Fibroblast of the aortic adventitia (primary cell): ENCODE data around the gene SLC52A3. TPM values are rescaled to one million over a fixed set of nuclear protein-coding genes. Genes with fewer than 3 reads are reported as not detected.

ENCODE experiments used
- DNase-seq: peaks from one replicate; pipeline ENCODE4 v3.0.0-alpha.2; 2010; ENCODE audit warnings: low read depth
- H3K4me3 ChIP-seq: 2 replicates; pipeline ENCODE4 v1.5.1; 2011; ENCODE audit warnings: low read depth, mild to moderate bottlenecking, control low read depth, low read length, moderate library complexity
- CTCF ChIP-seq: IDR thresholded peaks from 2 replicates; pipeline ENCODE4 v1.5.1; 2011; ENCODE audit warnings: mild to moderate bottlenecking, low read length, control low read depth, inconsistent platforms; ENCODE audit not compliant: insufficient read depth
- total RNA-seq: library from RNA; depleted of rRNA; stranded (reverse); fragments of >200 nt; gene quantifications from 2 replicates; pipeline ENCODE4 v1.2.3, GENCODE V29; 2012; ENCODE audit warnings: low replicate concordance

SLC52A3 gene
- total RNA-seq, 1 donor: not detected

DNA sequence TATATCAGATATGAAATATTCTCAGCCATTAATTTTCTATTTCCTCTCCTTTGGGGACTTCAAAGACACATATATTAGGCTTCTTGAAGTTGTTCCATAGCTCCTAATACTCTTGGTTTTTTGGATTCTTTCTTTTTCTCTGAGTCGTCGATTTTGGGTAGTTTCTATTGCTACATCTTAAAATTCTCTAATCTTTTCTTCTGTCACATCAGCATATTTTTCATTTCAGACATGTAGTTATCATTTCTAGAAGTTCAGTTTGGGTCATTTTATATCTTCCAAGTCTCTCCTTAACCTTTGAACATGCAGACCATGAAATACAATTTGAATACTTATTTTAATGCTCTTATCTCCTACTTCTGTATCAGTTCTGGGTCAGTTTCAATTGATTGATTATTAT lies 53.8 kb downstream of the SLC52A3 start:
- no peak for DNase-seq
- no peak overlapping the region for H3K4me3 ChIP-seq
- TF ChIP-seq CTCF: no peak

- DNase-seq: no peak
- TF ChIP-seq CTCF: no peak
- no peak overlapping the region for H3K4me3 ChIP-seq
Measured at GRCh38 chr20:711576-711975, 56.7 kb downstream of the SLC52A3 start.

DNA sequence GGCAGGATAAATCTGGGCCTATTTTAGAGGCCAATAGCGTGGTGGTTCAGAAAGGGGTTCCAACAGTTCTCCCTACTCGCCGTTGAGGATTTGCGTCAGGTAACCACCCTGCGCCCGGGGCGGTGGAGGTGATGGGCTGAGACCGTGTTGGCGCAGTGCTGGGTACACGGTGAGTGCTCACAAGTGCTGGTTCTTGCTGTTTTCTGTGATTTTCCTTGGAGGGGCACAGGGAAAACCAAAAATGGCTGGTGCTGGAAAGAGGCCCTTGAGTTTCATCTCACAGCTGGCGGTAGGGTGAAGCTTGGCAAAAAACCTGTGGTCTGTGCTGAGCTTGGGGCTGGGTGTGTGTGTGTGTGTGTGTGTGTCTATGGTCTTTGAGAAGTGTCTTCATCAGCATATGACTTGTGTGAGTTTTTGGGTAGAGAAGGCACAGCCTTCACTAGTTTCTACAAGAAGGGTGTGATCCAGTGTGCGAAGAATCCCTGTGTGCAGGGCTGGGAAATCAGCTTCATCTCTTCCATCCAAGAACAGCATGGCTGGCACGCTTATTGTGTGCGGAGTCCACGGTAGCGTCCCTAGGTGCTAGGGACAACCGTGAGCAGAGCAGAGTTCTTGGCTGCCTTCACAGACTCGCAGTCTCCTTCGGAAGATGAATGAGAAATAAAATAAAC lies 57.4 kb downstream of the SLC52A3 start:
- DNase-seq: no peak
- TF ChIP-seq CTCF: no peak
- H3K4me3 ChIP-seq: no peak overlapping the region

Other genes with a start within 250 kb of the SLC52A3 start
- 84.6 and 147 TPM in 2 replicates for gene CSNK2A1, start 224.7 kb downstream of the SLC52A3 start, total RNA-seq
- not detected in 2 replicates for gene TCF15, start 158.2 kb downstream of the SLC52A3 start, total RNA-seq
- gene SRXN1, start 115.3 kb downstream of the SLC52A3 start, total RNA-seq: 17.7 and 67.9 TPM in 2 replicates
- not detected in 2 replicates for gene SCRT2, start 92.7 kb downstream of the SLC52A3 start, total RNA-seq
- gene FAM110A, start 65.2 kb upstream of the SLC52A3 start, total RNA-seq: 5.4 and 5.5 TPM in 2 replicates
- gene ANGPT4, start 147.8 kb upstream of the SLC52A3 start, total RNA-seq: not detected in 2 replicates
- gene RSPO4, start 233.8 kb upstream of the SLC52A3 start, total RNA-seq: not detected in 2 replicates